Adipose tissue (tissue), 3 donors: ENCODE measurements around the gene KPRP. TPM values are rescaled to one million over a fixed set of nuclear protein-coding genes. Genes with fewer than 3 reads are reported as not detected.

Experiments used
- H3K27ac ChIP-seq: one replicate; pipeline ENCODE4 v1.5.1; 2013; ENCODE audit warnings: low read depth, low read length
- WGBS, 3 donors: extraction: QIAGEN DNeasy Blood & Tissue Kit; methylation state at CpG; one replicate each; pipeline ENCODE4 v1.1.7; 2013; 5-methylcytosine and 5-hydroxymethylcytosine counted together
- polyA plus RNA-seq, 3 donors: library from polyadenylated mRNA; stranded (reverse); fragments of 200-250 nt; gene quantifications; one replicate each; pipeline ENCODE4 v1.2.3, GENCODE V29; 2013
- donor health status: healthy with polysubstance abuse.
- donor health status: Bipolar disorder and iron deficiency.
- donor health status: healthy.

KPRP gene
- polyA plus RNA-seq = not detected

- 63 to 73% (median 70%) methylated on average over 6 of the region's 6 CpGs for WGBS, 3 donors
These were observed at the start of gene KPRP for GRCh38 chr1:152757747-152758146. Gene KPRP (plus strand): TSS chr1:152758025. CDS start chr1:152759589, 1,564 bp downstream.

GRCh38 chr1:152718238-152718637 lies 39.6 kb upstream of the KPRP start:
- no peak overlapping the region for H3K27ac ChIP-seq

More at GRCh38 chr1:152757747-152758146, at the start of gene KPRP:
- H3K27ac ChIP-seq = no peak within 1 kb of the TSS

- H3K27ac ChIP-seq = no peak overlapping the region
These were observed 32.6 kb upstream of the KPRP start for GRCh38 chr1:152725261-152725660.

GRCh38 chr1:152728986-152729385 lies 28.8 kb upstream of the KPRP start:
- no peak overlapping the region for H3K27ac ChIP-seq
- 69 to 76% (median 74%) methylated on average over 1 of the region's 1 CpG for WGBS, 3 donors

GRCh38 chr1:152735648-152736047 lies 22.2 kb upstream of the KPRP start:
- H3K27ac ChIP-seq = no peak overlapping the region
- WGBS, 3 donors = 14 to 29% (median 20%) methylated on average over 1 of the region's 1 CpG

- H3K27ac ChIP-seq = no peak overlapping the region
These were observed 19.8 kb upstream of the KPRP start for GRCh38 chr1:152737997-152738396.

GRCh38 chr1:152739841-152740240 lies 18.0 kb upstream of the KPRP start:
- no peak overlapping the region for H3K27ac ChIP-seq
- 71 to 79% (median 76%) methylated on average over 3 of the region's 3 CpGs for WGBS, 3 donors

More at GRCh38 chr1:152737997-152738396, 19.8 kb upstream of the KPRP start:
- 63 to 78% (median 76%) methylated on average over 5 of the region's 5 CpGs for WGBS, 3 donors

GRCh38 chr1:152741656-152742055 lies 16.2 kb upstream of the KPRP start:
- H3K27ac ChIP-seq = no peak overlapping the region

- 47 to 61% (median 50%) methylated on average over 2 of the region's 2 CpGs for WGBS, 3 donors
- H3K27ac ChIP-seq = no peak overlapping the region
These were observed 14.3 kb upstream of the KPRP start for GRCh38 chr1:152743371-152744145.

GRCh38 chr1:152745289-152745704 lies 12.5 kb upstream of the KPRP start:
- H3K27ac ChIP-seq = no peak overlapping the region
- 49 to 67% (median 56%) methylated on average over 4 of the region's 4 CpGs for WGBS, 3 donors

- 62 to 73% (median 71%) methylated on average over 6 of the region's 6 CpGs for WGBS, 3 donors
- no peak overlapping the region for H3K27ac ChIP-seq
These were observed 11.9 kb upstream of the KPRP start for GRCh38 chr1:152745765-152746444.

- no peak overlapping the region for H3K27ac ChIP-seq
- WGBS, 3 donors = 16 to 31% (median 18%) methylated on average over 1 of the region's 1 CpG
These were observed 10.0 kb upstream of the KPRP start for GRCh38 chr1:152747831-152748230.

GRCh38 chr1:152752225-152752624 lies 5.6 kb upstream of the KPRP start:
- no peak overlapping the region for H3K27ac ChIP-seq
- 23 to 59% (median 40%) methylated on average over 1 of the region's 1 CpG for WGBS, 3 donors

- 24 to 41% (median 36%) methylated on average over 1 of the region's 1 CpG for whole genome bisulfite sequencing, 3 donors
- no peak overlapping the region for H3K27ac ChIP-seq
These were observed 4.2 kb upstream of the KPRP start for GRCh38 chr1:152753586-152753985.

- H3K27ac ChIP-seq = no peak overlapping the region
- WGBS, 3 donors = 73 to 86% (median 78%) methylated on average over 1 to 2 of the region's 2 CpGs
These were observed 953 bp upstream of the KPRP start for GRCh38 chr1:152756872-152757271.

- no peak overlapping the region for H3K27ac ChIP-seq
- WGBS, 3 donors = 60 to 72% (median 67%) methylated on average over 4 of the region's 4 CpGs
These were observed 811 bp downstream of the KPRP start for GRCh38 chr1:152758636-152759035.

GRCh38 chr1:152759453-152760173 lies 1.8 kb downstream of the KPRP start:
- WGBS, 3 donors = 73 to 86% (median 81%) methylated on average over 8 of the region's 8 CpGs
- H3K27ac ChIP-seq = no peak overlapping the region

GRCh38 chr1:152760551-152761190 lies 2.8 kb downstream of the KPRP start:
- WGBS, 3 donors = 83 to 91% (median 91%) methylated on average over 31 of the region's 31 CpGs

More at GRCh38 chr1:152760551-152761190, 2.8 kb downstream of the KPRP start:
- no peak overlapping the region for H3K27ac ChIP-seq
